ENCODE data around the gene CCSER1. TPM values are rescaled to one million over a fixed set of nuclear protein-coding genes. Genes with fewer than 3 reads are reported as not detected.

Gene CCSER1
- total RNA-seq, 1 donor from 2014 or later = not detected

- H3K27ac Mint-ChIP-seq (ENCODE audit: unreplicated experiment) = no peak overlapping the region
- no peaks in the 10 kb centered on the region for H3K4me1 Mint-ChIP-seq (ENCODE audit: low read depth)
- no peak for TF ChIP-seq CTCF (IDR thresholded peaks at IDR 0.05)
- no peak for DNase-seq (ENCODE audit: low spot score)
- peaks cover 4% of the 10 kb centered on the region for H3K36me3 Mint-ChIP-seq (ENCODE audit: low read depth)
- H3K4me3 Mint-ChIP-seq (ENCODE audit: unreplicated experiment) = no peak overlapping the region
- peaks cover 17% of the 10 kb centered on the region for H3K9me3 Mint-ChIP-seq (ENCODE audit: low read depth)
- H3K27me3 Mint-ChIP-seq (ENCODE audit: low read depth) = no peaks in the 10 kb centered on the region
Observed at GRCh38 chr4:90495936-90496335, 368.7 kb downstream of the CCSER1 start.

GRCh38 chr4:90498175-90498574 is 371.0 kb downstream of the CCSER1 start:
- no peaks in the 10 kb centered on the region for H3K4me1 Mint-ChIP-seq (ENCODE audit: low read depth)
- no peak for DNase-seq (ENCODE audit: low spot score)
- H3K4me3 Mint-ChIP-seq (ENCODE audit: unreplicated experiment) = no peak overlapping the region

GRCh38 chr4:90503677-90504076 is 376.5 kb downstream of the CCSER1 start:
- TF ChIP-seq CTCF (IDR thresholded peaks at IDR 0.05) = no peak
- DNase-seq (ENCODE audit: low spot score) = no peak
- H3K27ac Mint-ChIP-seq (ENCODE audit: unreplicated experiment) = no peak overlapping the region
- H3K4me3 Mint-ChIP-seq (ENCODE audit: unreplicated experiment) = no peak overlapping the region
- no peaks in the 10 kb centered on the region for H3K4me1 Mint-ChIP-seq (ENCODE audit: low read depth)
- H3K27me3 Mint-ChIP-seq (ENCODE audit: low read depth) = no peaks in the 10 kb centered on the region
- no peaks in the 10 kb centered on the region for H3K36me3 Mint-ChIP-seq (ENCODE audit: low read depth)
- H3K9me3 Mint-ChIP-seq (ENCODE audit: low read depth) = peaks cover 31% of the 10 kb centered on the region

More at GRCh38 chr4:90498175-90498574, 371.0 kb downstream of the CCSER1 start:
- H3K9me3 Mint-ChIP-seq (ENCODE audit: low read depth) = peaks cover 15% of the 10 kb centered on the region
- H3K27ac Mint-ChIP-seq (ENCODE audit: unreplicated experiment) = no peak overlapping the region
- TF ChIP-seq CTCF (IDR thresholded peaks at IDR 0.05) = no peak
- peaks cover under 1% of the 10 kb centered on the region for H3K36me3 Mint-ChIP-seq (ENCODE audit: low read depth)
- no peaks in the 10 kb centered on the region for H3K27me3 Mint-ChIP-seq (ENCODE audit: low read depth)

- Mint-ChIP-seq H3K4me1 (ENCODE audit: low read depth) (no peaks in the 10 kb centered on the region), H3K27ac (ENCODE audit: unreplicated experiment) (no peak overlapping the region), H3K9me3 (ENCODE audit: low read depth) (peaks cover 8% of the 10 kb centered on the region), H3K27me3 (ENCODE audit: low read depth) (peaks cover 4% of the 10 kb centered on the region), H3K36me3 (ENCODE audit: low read depth) (peaks cover 2% of the 10 kb centered on the region), H3K4me3 (ENCODE audit: unreplicated experiment) (no peak overlapping the region)
- DNase-seq (ENCODE audit: low spot score) = no peak
- no peak for TF ChIP-seq CTCF (IDR thresholded peaks at IDR 0.05)
Observed at GRCh38 chr4:90515191-90515590, 388.0 kb downstream of the CCSER1 start.

GRCh38 chr4:90528551-90528950 is 401.4 kb downstream of the CCSER1 start:
- Mint-ChIP-seq H3K9me3 (ENCODE audit: low read depth) (no peaks in the 10 kb centered on the region), H3K27ac (ENCODE audit: unreplicated experiment) (no peak overlapping the region), H3K36me3 (ENCODE audit: low read depth) (no peaks in the 10 kb centered on the region), H3K27me3 (ENCODE audit: low read depth) (peaks cover 3% of the 10 kb centered on the region), H3K4me1 (ENCODE audit: low read depth) (no peaks in the 10 kb centered on the region), H3K4me3 (ENCODE audit: unreplicated experiment) (no peak overlapping the region)
- TF ChIP-seq CTCF (IDR thresholded peaks at IDR 0.05) = no peak
- DNase-seq (ENCODE audit: low spot score) = no peak
